K562 (cell line): ENCODE measurements around the gene SUPT3H. TPM values are rescaled to one million over a fixed set of nuclear protein-coding genes. Genes with fewer than 3 reads are reported as not detected.

ENCODE experiments used
- ATAC-seq: fragments of 200-7000 bp; cut with Tn5 transposase; 3 replicates; pipeline ENCODE4 v1.9.1; 2020; ENCODE audit warnings: moderate library complexity
- BruUV-seq: library from RNA; stranded (reverse); fragments of 400-500 nt; replicated peaks from 2 replicates; lab custom pipeline; 2021; lab: Mats Ljungman, UMichigan
- CTCF ChIA-PET: fragments of 300-600 bp; formaldehyde crosslinking; extraction: SDS; loops from one replicate; lab custom pipeline; 2021; ENCODE audit warnings: low intra/inter-chr PET ratio; lab: Yijun Ruan, JAX
- POLR2A ChIA-PET: fragments of 300-600, 350-650 bp; sonication (Branson Sonifier 250); formaldehyde crosslinking; extraction: SDS; loops from one replicate; lab custom pipeline; 2021; ENCODE audit warnings: antibody characterized with exemption, inconsistent platforms; lab: Yijun Ruan, JAX
- DNase-seq, 4 experiments: peaks; one replicate each; pipeline versions ENCODE4 v3.0.0 to v3.0.0-alpha.2; 2011 to 2018; ENCODE audit warnings: low spot score in 3 of 4, mixed read lengths in 3 of 4; ENCODE audit errors: extremely low read depth in 1 of 4
- FAIRE-seq: peaks from 2 replicates; lab custom pipeline; 2011; peaks lifted over from hg19 to GRCh38; lab: Jason Lieb, UNC
- H2AFZ ChIP-seq: 2 replicates; pipeline ENCODE4 v1.6.0; 2011; ENCODE audit warnings: low read depth, low read length, control low read depth, inconsistent platforms
- H3K27ac ChIP-seq: fragments of 200-600 bp; 3 replicates; pipeline ENCODE4 v1.8.0; 2011; ENCODE audit warnings: low read depth, mild to moderate bottlenecking, control low read depth, inconsistent platforms, low read length, moderate library complexity, mixed read lengths; ENCODE audit errors: extremely low read depth
- H3K27me3 ChIP-seq, 2 experiments: fragments of 300-600 bp in 1 of 2; 2 replicates in 1 of 2; 3 replicates in 1 of 2; pipeline versions ENCODE4 v1.6.0 to v1.8.0; 2011; ENCODE audit warnings: inconsistent platforms in 2 of 2, low read length in 2 of 2, mild to moderate bottlenecking in 1 of 2, mixed read lengths in 1 of 2, moderate library complexity in 1 of 2; ENCODE audit not compliant: control insufficient read depth in 2 of 2, insufficient read depth in 2 of 2
- H3K36me3 ChIP-seq: fragments of 300-600 bp; 3 replicates; pipeline ENCODE4 v1.8.0; 2011; ENCODE audit warnings: mild to moderate bottlenecking, low read length, inconsistent platforms; ENCODE audit not compliant: control insufficient read depth, insufficient read depth
- H3K4me1 ChIP-seq, 2 experiments: fragments of 200-600 bp in 1 of 2; replicated peaks in 1 of 2; 2 replicates in 1 of 2; 3 replicates in 1 of 2; pipeline versions ENCODE4 v1.5.1 to v1.8.0; 2011; ENCODE audit warnings: inconsistent platforms in 2 of 2, low read length in 2 of 2, mild to moderate bottlenecking in 1 of 2, mixed read lengths in 1 of 2, moderate library complexity in 1 of 2; ENCODE audit not compliant: control insufficient read depth in 2 of 2, insufficient read depth in 2 of 2
- H3K4me2 ChIP-seq: 2 replicates; pipeline ENCODE4 v1.6.1; 2011; ENCODE audit warnings: low read length, control low read depth, inconsistent platforms, mixed read lengths; ENCODE audit not compliant: insufficient read depth
- H3K4me3 ChIP-seq: fragments of 200-600 bp; sonication (generic), shearing (Covaris generic); 2 replicates; pipeline ENCODE4 v1.5.1; 2016; ENCODE audit warnings: control low read depth, inconsistent platforms
- H3K79me2 ChIP-seq: fragments of 200-600 bp; 3 replicates; pipeline ENCODE4 v1.8.0; 2011; ENCODE audit warnings: low read length, inconsistent platforms; ENCODE audit not compliant: control insufficient read depth, insufficient read depth
- H3K9ac ChIP-seq, 2 experiments: 2 replicates each; pipeline versions ENCODE4 v1.6.0 to v1.6.1; 2011; ENCODE audit warnings: low read depth in 2 of 2, low read length in 2 of 2, control low read depth in 1 of 2, inconsistent platforms in 1 of 2, mild to moderate bottlenecking in 1 of 2, mixed read lengths in 1 of 2; ENCODE audit not compliant: insufficient read depth in 1 of 2
- H3K9me1 ChIP-seq: one replicate; pipeline ENCODE4 v1.6.0; 2011; ENCODE audit warnings: inconsistent platforms, mild to moderate bottlenecking, low read length, moderate library complexity; ENCODE audit not compliant: control insufficient read depth, insufficient read depth
- H3K9me3 ChIP-seq: replicated peaks from 2 replicates; pipeline ENCODE4 v1.5.1; 2011; ENCODE audit warnings: low read depth, low read length, inconsistent platforms; ENCODE audit not compliant: control insufficient read depth, insufficient read depth
- H4K20me1 ChIP-seq: replicated peaks from 2 replicates; pipeline ENCODE4 v1.6.1; 2011; ENCODE audit warnings: low read length, inconsistent platforms, mixed read lengths; ENCODE audit not compliant: control insufficient read depth, insufficient read depth
- BACH1 ChIP-seq: fragments of 200-800 bp; sonication (Bioruptor generic); IDR thresholded peaks from 2 replicates; pipeline ENCODE4 v1.6.1; 2016; ENCODE audit warnings: missing genetic modification characterization, missing compliant biosample characterization
- CBX3 ChIP-seq, 2 experiments: IDR thresholded peaks; 1 replicate in 1 of 2; 2 replicates in 1 of 2; pipeline ENCODE4 v1.6.1; 2012; ENCODE audit warnings: inconsistent platforms in 2 of 2, low read length in 2 of 2, borderline replicate concordance in 1 of 2, control low read depth in 1 of 2
- HMG20B ChIP-seq: fragments of 250-450 bp; sonication (Bioruptor Pico); IDR thresholded peaks from 2 replicates; pipeline ENCODE4 v1.5.0; 2021; ENCODE audit warnings: mild to moderate bottlenecking
- MED1 ChIP-seq: sonication (generic); formaldehyde crosslinking; IDR thresholded peaks from 2 replicates; pipeline ENCODE4 v1.8.1; 2023; ENCODE audit warnings: missing genetic modification reagents, borderline replicate concordance
- POLR3A ChIP-seq: IDR thresholded peaks from 2 replicates; pipeline ENCODE4 v1.6.1; 2011; ENCODE audit warnings: borderline replicate concordance, mild to moderate bottlenecking, moderate library complexity; ENCODE audit not compliant: insufficient read length, insufficient read depth; ENCODE audit errors: extremely low read depth
- RHOXF2B ChIP-seq: fragments of 250-450 bp; sonication (Bioruptor Pico); conservative IDR thresholded peaks from 2 replicates; pipeline ENCODE4 v1.5.1; 2021
- TEAD4 ChIP-seq, 2 experiments: sonication (generic) in 1 of 2; formaldehyde crosslinking in 1 of 2; IDR thresholded peaks; 2 replicates each; pipeline versions ENCODE4 v1.6.1 to v1.8.0; 2012 to 2022; ENCODE audit warnings: borderline replicate concordance in 1 of 2, inconsistent platforms in 1 of 2, low read length in 1 of 2, mild to moderate bottlenecking in 1 of 2, missing genetic modification reagents in 1 of 2
- ZNF609 ChIP-seq: sonication (generic); formaldehyde crosslinking; IDR thresholded peaks from 2 replicates; pipeline ENCODE4 v1.8.1; 2023; ENCODE audit warnings: missing genetic modification reagents, mild to moderate bottlenecking, borderline replicate concordance
- WGBS: fragments of 100-300 bp; shearing (Covaris generic); methylation state at CpG from one replicate; pipeline ENCODE4 v1.1.6; 2016; ENCODE audit warnings: low coverage, mixed read lengths; ENCODE audit not compliant: insufficient coverage; ENCODE audit errors: missing lambda C conversion rate; 5-methylcytosine and 5-hydroxymethylcytosine counted together
- in situ Hi-C: fragments of 300-500 bp; cut with MboI; formaldehyde crosslinking; loops from 4 replicates; pipeline ENCODE4 v1.15.0; 2018; ENCODE audit warnings: inconsistent platforms, mixed read lengths
- intact Hi-C: fragments of 100-400 bp; cut with micrococcal nuclease; formaldehyde crosslinking; loops from 2 replicates; pipeline ENCODE4 v1.14.2; 2022
- polyA plus RNA-seq, 8 experiments: library from polyadenylated mRNA; depleted of rRNA in 4 of 8; stranded (reverse) in 5 of 8; unstranded in 3 of 8; fragments of >200 nt; fragmentation: Nextera tagmentation in 2 of 8; fragmentation: Illumina TruSeq in 1 of 8; extraction: Ambion mirVana in 2 of 8; extraction: Trizol in 1 of 8; gene quantifications; 2 replicates each; pipeline versions ENCODE4 v1.2.1 to v1.2.3, GENCODE V29; 2011 to 2014; ENCODE audit warnings: inconsistent platforms in 1 of 8, missing spikeins in 1 of 8
- total RNA-seq, 7 experiments: library from RNA; depleted of rRNA in 6 of 7; stranded (reverse); fragments of >200 nt in 6 of 7; fragmentation: Illumina TruSeq in 2 of 7; extraction: Trizol in 2 of 7; gene quantifications; 2 replicates each; pipeline versions ENCODE4 v1.2.1 to v1.2.3, GENCODE V29; 2011 to 2021; ENCODE audit warnings: low replicate concordance in 1 of 7

Gene SUPT3H
- total and polyA plus RNA-seq, 9 of the 15 experiments (the other 6 are each of a cell fraction or from before 2014, with no cell fraction given), result 7.2 to 16.3 (median 11.9) TPM

- no peak for TF ChIP-seq ZNF609 (CRISPR knock-in tag)
These were observed 546.6 kb downstream of the SUPT3H start (continued) for GRCh38 chr6:44831002-44831610.

GRCh38 chr6:44829836-44830235 lies 547.9 kb downstream of the SUPT3H start:
- Histone ChIP-seq H3K4me1 (no peaks in the 10 kb centered on the region), H3K9ac (no peak overlapping the region), H3K79me2 (no peaks in the 10 kb centered on the region), H3K4me3 (no peak overlapping the region), H3K9me1 (no peaks in the 10 kb centered on the region), H3K9me3 (no peaks in the 10 kb centered on the region), H3K27ac (no peak overlapping the region)
- POLR2A ChIA-PET, result no interaction called here
- TF ChIP-seq CBX3 (IDR thresholded peaks at IDR 0.05; ENCODE audit: borderline replicate concordance in 1 of 2, low read length in 2 of 2) (no peak), BACH1 (no peak), HMG20B (CRISPR knock-in tag) (no peak), MED1 (CRISPR knock-in tag) (no peak), RHOXF2B (CRISPR knock-in tag) (no peak), TEAD4 (IDR thresholded peaks at IDR 0.05; ENCODE audit: low read length) (no peak), TEAD4 (CRISPR knock-in tag; IDR thresholded peaks at IDR 0.05; ENCODE audit: borderline replicate concordance) (no peak), POLR3A (no peak)
- TF ChIP-seq, all 486 proteins: peak for 0
- 19% methylated on average over 2 of the region's 2 CpGs for WGBS
- no TSS peak for BruUV-seq
- CTCF ChIA-PET, result no interaction called here
- FAIRE-seq (no peak), ATAC-seq (no peak), DNase-seq (no peak)
- H2AFZ ChIP-seq, result no peak overlapping the region
- H4K20me1 ChIP-seq, result no peaks in the 10 kb centered on the region
- H3K36me3 ChIP-seq, result no peaks in the 10 kb centered on the region
- no peak overlapping the region for H3K4me2 ChIP-seq
- in situ Hi-C loops, result no loop called here
- intact Hi-C loops, result no loop called here
- no peaks in the 10 kb centered on the region for H3K27me3 ChIP-seq
